ENCODE data around the gene OAS1. TPM values are rescaled to one million over a fixed set of nuclear protein-coding genes. Genes with fewer than 3 reads are reported as not detected.
A peak's percentile ranks its signal among the peaks of the same experiment; 100 is the strongest.
"Not testable (repeated sequence)": the region's sequence is repeated elsewhere in the genome, so short reads cannot be mapped to it uniquely, and the experiment has no call there.

The OAS1 gene
- polyA plus RNA-seq, 1 donor, result 26.9 TPM

DNA sequence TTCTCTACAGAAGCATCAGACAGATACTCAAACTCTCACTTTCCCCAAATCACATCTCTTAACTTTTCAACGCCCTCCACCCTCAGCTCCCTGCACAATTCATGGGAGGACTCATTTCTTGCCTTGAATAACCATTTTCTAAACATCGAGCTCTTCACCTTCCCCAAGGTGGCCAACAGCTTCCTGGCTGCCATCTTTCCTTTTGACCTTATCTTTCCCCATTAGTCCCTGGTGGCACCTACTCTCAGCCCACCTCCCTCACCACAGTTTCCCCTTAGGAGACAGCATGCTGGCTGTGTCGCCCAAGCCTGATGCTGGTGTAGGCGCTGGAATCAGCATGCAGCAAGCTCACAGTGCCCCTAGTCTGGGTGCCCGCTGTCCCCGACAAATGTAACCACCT is 8.4 kb upstream of the OAS1 start:
- Histone ChIP-seq H3K36me3 (ENCODE audit: control insufficient read depth, insufficient read depth, low read length) (no peaks in the 10 kb centered on the region), H3K4me1 (ENCODE audit: control insufficient read depth, insufficient read depth, low read length) (no peaks in the 10 kb centered on the region), H3K27ac (ENCODE audit: low read length) (no peak overlapping the region), H3K27me3 (ENCODE audit: control insufficient read depth, insufficient read depth, low read length) (peaks cover 3% of the 10 kb centered on the region), H3K9me3 (ENCODE audit: control insufficient read depth, low read depth, low read length) (no peaks in the 10 kb centered on the region), H3K4me3 (ENCODE audit: low read length) (no peak overlapping the region)
- no peak for DNase-seq
- 100% methylated on average over 1 of the region's 6 CpGs for WGBS (ENCODE audit: insufficient coverage, low lambda C conversion rate)

DNA sequence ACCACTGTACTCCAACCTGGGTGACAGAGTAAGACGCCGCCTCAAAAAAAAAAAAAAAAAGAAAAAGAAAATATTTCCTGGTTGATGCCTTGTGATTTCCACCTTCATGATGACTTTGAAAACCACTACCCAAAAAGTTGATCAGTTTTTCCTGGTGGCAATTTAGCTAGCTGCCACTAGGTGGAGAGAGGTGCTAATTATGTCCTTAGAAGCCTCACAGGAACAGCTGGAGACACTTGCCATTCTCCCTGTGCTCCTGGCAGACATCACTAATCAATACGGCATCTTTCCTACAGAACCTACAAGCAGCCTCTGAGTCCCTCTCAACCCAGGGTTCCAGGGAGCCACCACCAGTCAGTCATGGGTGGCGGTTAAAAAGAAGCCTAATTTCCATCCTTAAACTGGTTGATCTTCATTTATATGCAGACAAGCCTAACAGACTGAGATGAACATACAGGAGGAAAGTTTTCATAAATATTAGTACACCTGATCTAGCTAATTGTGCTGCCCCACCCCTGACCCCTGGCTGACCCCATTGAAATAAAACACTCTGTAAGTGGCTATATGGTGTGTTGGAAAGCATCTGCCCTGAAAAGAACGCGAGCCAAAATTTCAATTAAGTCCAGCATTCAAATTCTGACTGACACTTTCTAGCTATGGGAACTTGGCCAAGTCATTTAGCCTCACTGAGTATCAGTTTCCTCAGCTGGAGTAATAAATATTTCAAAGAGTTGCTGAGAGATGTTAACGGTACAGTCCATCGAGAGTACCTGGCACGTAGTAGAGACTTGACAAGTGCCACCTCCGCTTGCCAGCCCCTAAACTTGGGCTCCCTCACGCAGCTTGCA is 6.2 kb upstream of the OAS1 start:
- Histone ChIP-seq H3K9me3 (ENCODE audit: control insufficient read depth, low read depth, low read length) (no peaks in the 10 kb centered on the region), H3K27me3 (ENCODE audit: control insufficient read depth, insufficient read depth, low read length) (peaks cover 3% of the 10 kb centered on the region), H3K4me1 (ENCODE audit: control insufficient read depth, insufficient read depth, low read length) (peaks cover 2% of the 10 kb centered on the region), H3K36me3 (ENCODE audit: control insufficient read depth, insufficient read depth, low read length) (no peaks in the 10 kb centered on the region), H3K4me3 (ENCODE audit: low read length) (no peak overlapping the region), H3K27ac (ENCODE audit: low read length) (no peak overlapping the region)
- peak; percentile 17 to 46 for DNase-seq
- no CpG with 5 or more reads among the region's 11 CpGs for WGBS (ENCODE audit: insufficient coverage, low lambda C conversion rate)

DNA sequence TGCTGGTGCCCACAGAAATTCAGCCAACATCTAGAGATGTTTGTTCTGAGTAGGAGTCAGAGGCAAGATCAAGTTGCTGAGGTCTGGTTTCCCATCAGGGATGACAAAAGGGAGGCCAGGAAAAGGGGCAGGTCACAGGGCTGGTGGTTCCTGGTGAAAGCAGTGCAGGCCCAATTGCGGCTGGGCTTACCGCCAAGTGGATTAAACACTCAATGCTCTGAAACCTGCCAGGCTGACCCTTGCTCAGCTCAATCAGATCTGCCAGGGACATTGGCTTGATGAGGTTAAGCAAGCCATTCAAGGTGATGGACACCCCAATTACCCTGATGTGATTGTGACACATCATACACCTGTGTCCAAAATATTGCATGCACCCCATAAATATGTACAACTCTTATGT is 5.5 kb upstream of the OAS1 start:
- DNase-seq, result no peak
- peaks cover 10% of the 10 kb centered on the region for H3K4me1 ChIP-seq (ENCODE audit: control insufficient read depth, insufficient read depth, low read length)
- H3K27ac ChIP-seq (ENCODE audit: low read length), result no peak overlapping the region
- no peak overlapping the region for H3K4me3 ChIP-seq (ENCODE audit: low read length)
- H3K36me3 ChIP-seq (ENCODE audit: control insufficient read depth, insufficient read depth, low read length), result no peaks in the 10 kb centered on the region
- H3K27me3 ChIP-seq (ENCODE audit: control insufficient read depth, insufficient read depth, low read length), result peaks cover 3% of the 10 kb centered on the region
- H3K9me3 ChIP-seq (ENCODE audit: control insufficient read depth, low read depth, low read length), result no peaks in the 10 kb centered on the region
- no CpG with 5 or more reads among the region's 2 CpGs for WGBS (ENCODE audit: insufficient coverage, low lambda C conversion rate)

DNA sequence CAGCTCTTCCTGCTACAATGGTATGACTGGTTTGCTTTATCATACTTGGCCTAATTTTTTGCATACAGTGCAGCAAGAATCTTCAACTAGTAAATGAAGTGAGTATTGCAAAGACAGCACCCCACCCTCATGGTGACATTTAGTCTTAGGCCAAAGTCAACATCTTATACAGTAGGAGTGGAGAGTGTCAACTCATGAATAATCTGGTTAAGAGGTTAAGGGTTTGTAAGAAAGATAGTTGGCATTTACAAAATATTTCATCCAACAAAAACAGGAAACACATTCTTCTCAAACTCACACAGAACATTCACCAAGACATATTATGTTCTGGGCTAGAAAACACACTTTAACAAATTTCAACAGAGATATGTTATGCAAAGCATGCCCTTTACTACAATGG is 2.2 kb upstream of the OAS1 start:
- H3K27me3 ChIP-seq (ENCODE audit: control insufficient read depth, insufficient read depth, low read length), result no peaks in the 10 kb centered on the region
- H3K36me3 ChIP-seq (ENCODE audit: control insufficient read depth, insufficient read depth, low read length), result no peaks in the 10 kb centered on the region
- H3K9me3 ChIP-seq (ENCODE audit: control insufficient read depth, low read depth, low read length), result no peaks in the 10 kb centered on the region
- H3K4me3 ChIP-seq (ENCODE audit: low read length), result no peak overlapping the region
- peak in 1 of 2 donors; percentile 35 for DNase-seq
- no peak overlapping the region for H3K27ac ChIP-seq (ENCODE audit: low read length)
- peaks cover 24% of the 10 kb centered on the region for H3K4me1 ChIP-seq (ENCODE audit: control insufficient read depth, insufficient read depth, low read length)

DNA sequence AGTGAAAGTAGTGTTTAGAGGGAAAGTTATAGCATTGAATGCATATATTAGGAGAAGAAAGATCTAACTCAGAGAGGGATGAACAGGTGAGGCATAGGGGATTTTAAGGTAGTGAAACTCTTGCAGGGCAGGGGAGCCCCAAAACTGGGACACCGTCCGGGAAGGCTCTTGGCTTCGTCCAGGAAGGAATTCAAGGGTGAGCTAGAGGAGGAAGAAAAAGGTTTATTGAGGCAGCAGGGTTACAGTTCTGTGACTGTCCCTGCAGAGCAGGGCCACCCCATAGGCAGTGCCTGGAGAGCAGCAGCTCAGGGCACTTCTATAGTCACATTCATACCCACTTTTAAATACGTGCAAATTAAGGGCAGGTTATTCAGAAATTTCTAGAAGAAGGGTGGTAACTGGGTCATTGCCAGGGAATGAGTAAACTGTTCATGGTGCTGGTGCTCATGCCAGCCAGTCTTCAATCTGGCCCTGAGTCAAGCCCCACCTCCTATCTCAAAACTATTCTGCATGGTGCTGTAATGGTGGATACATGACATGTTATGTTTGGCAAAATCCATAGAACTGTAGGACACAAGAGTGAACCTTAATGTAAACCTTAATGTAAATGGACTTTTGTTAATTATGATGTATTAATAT is 1.2 kb upstream of the OAS1 start:
- peaks cover 24% of the 10 kb centered on the region for H3K4me1 ChIP-seq (ENCODE audit: control insufficient read depth, insufficient read depth, low read length)
- no CpG with 5 or more reads among the region's 4 CpGs for WGBS (ENCODE audit: insufficient coverage, low lambda C conversion rate)
- no peak overlapping the region for H3K4me3 ChIP-seq (ENCODE audit: low read length)
- H3K27me3 ChIP-seq (ENCODE audit: control insufficient read depth, insufficient read depth, low read length), result no peaks in the 10 kb centered on the region
- DNase-seq, result no peak
- no peaks in the 10 kb centered on the region for H3K36me3 ChIP-seq (ENCODE audit: control insufficient read depth, insufficient read depth, low read length)
- H3K9me3 ChIP-seq (ENCODE audit: control insufficient read depth, low read depth, low read length), result no peaks in the 10 kb centered on the region
- peak overlapping the region; percentile 91 for H3K27ac ChIP-seq (ENCODE audit: low read length)

DNA sequence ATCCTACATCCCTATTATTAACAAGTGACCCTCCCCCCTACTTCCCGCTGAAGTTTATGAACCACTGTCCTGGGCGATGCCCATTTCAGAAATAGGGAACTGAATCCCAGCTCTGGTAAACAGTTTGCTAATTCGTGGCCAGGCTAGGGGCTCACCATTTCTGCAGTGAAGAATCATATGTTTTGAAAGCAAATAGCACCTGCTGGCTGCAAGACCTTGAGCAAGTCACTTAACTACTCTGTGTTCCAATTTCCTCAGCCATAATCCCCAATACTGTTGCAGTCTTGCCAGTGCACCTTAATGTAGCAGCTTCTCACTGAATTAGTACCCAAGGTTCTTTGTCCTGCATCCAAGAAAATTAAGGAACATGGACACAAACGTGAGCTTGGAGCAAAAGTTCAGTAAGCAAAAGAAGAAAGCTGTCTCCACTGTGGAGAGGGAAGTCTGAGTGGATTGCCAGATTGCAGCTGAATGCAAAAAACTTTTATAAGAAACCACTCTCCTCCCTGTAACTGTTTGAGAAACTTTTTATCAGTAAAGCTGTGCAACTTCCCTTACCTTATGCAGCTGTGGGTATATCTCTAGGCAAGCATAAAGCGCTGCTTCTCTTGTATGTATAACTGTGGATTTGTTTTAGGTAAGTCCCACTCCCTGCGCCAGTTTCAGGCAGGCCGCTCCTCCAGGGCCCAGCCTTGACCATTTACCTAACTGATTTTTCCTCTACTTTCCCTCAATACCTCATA is 824 bp downstream of the OAS1 start:
- no peak for DNase-seq
- no CpG with 5 or more reads among the region's 7 CpGs for WGBS (ENCODE audit: insufficient coverage, low lambda C conversion rate)
- H3K27me3 ChIP-seq (ENCODE audit: control insufficient read depth, insufficient read depth, low read length), result no peaks in the 10 kb centered on the region
- peaks cover 24% of the 10 kb centered on the region for H3K4me1 ChIP-seq (ENCODE audit: control insufficient read depth, insufficient read depth, low read length)
- no peaks in the 10 kb centered on the region for H3K9me3 ChIP-seq (ENCODE audit: control insufficient read depth, low read depth, low read length)
- peaks cover 2% of the 10 kb centered on the region for H3K36me3 ChIP-seq (ENCODE audit: control insufficient read depth, insufficient read depth, low read length)
- peak overlapping the region; percentile 51 for H3K4me3 ChIP-seq (ENCODE audit: low read length)
- H3K27ac ChIP-seq (ENCODE audit: low read length), result peak overlapping the region; percentile 91

DNA sequence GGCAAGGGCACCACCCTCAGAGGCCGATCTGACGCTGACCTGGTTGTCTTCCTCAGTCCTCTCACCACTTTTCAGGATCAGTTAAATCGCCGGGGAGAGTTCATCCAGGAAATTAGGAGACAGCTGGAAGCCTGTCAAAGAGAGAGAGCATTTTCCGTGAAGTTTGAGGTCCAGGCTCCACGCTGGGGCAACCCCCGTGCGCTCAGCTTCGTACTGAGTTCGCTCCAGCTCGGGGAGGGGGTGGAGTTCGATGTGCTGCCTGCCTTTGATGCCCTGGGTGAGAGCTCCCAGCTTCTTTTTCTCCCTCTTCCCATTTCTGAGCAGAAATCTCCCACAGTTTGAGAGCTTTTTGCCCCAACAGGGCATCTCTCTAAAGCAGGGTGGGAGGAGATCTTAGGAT is 1.8 kb downstream of the OAS1 start:
- peaks cover 24% of the 10 kb centered on the region for H3K4me1 ChIP-seq (ENCODE audit: control insufficient read depth, insufficient read depth, low read length)
- H3K27me3 ChIP-seq (ENCODE audit: control insufficient read depth, insufficient read depth, low read length), result no peaks in the 10 kb centered on the region
- no peak overlapping the region for H3K27ac ChIP-seq (ENCODE audit: low read length)
- H3K36me3 ChIP-seq (ENCODE audit: control insufficient read depth, insufficient read depth, low read length), result peaks cover 2% of the 10 kb centered on the region
- no peaks in the 10 kb centered on the region for H3K9me3 ChIP-seq (ENCODE audit: control insufficient read depth, low read depth, low read length)
- DNase-seq, result no peak
- no peak overlapping the region for H3K4me3 ChIP-seq (ENCODE audit: low read length)
- WGBS (ENCODE audit: insufficient coverage, low lambda C conversion rate), result no CpG with 5 or more reads among the region's 12 CpGs

DNA sequence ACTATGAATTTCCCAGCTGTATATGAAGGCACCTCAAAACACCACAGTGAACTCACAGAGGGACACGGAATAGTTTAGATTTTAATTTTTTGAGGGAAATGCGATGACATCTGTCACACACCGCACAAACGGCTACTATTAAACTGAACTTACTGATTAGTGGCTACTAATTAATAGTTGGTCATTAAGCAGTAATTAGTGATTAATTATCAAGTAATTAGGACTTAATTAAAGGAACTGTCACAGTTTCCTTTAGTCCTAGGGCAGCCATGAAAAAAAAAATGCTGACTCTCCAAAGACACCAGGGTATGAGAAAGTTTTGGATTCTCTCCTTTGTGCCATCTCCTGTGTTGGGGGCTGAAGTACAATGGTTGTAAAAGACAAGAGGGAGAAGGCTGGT is 2.9 kb downstream of the OAS1 start:
- WGBS (ENCODE audit: insufficient coverage, low lambda C conversion rate), result 93% methylated on average over 3 of the region's 4 CpGs

DNA sequence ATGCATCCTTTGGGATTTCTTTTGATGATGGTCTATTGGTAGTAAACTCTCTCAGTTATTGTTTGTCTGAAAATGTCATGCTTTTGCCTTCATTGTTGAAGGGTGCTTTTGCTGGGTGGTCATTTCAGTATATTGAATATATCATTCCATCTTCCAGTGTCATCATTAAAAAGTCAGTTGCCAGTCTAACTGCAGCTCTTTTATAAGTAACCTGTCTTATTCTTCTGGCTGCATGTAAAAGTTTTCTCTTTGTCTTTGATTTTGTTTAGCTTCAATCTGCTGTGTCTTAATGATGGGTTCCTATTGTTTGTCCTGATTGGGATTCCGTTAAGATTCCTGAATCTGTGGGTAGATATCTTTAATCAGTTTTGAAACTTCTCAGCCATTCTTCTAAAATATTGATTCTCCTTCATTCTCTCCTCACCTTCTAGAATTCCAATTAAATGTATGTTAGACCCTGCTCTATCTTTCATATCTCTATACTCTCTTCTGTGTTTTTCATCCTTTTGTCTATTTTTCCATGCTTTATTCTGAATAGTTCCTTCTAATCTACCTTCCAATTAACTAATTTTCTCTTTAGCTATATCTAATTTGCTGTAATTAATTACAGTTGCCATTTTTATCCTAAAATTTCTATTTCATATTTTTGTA is 6.4 kb downstream of the OAS1 start:
- no peak overlapping the region for H3K4me3 ChIP-seq (ENCODE audit: low read length)
- peaks cover 13% of the 10 kb centered on the region for H3K36me3 ChIP-seq (ENCODE audit: control insufficient read depth, insufficient read depth, low read length)
- no peak for DNase-seq
- no peak overlapping the region for H3K27ac ChIP-seq (ENCODE audit: low read length)
- no peaks in the 10 kb centered on the region for H3K4me1 ChIP-seq (ENCODE audit: control insufficient read depth, insufficient read depth, low read length)
- H3K9me3 ChIP-seq (ENCODE audit: control insufficient read depth, low read depth, low read length), result no peaks in the 10 kb centered on the region
- H3K27me3 ChIP-seq (ENCODE audit: control insufficient read depth, insufficient read depth, low read length), result no peaks in the 10 kb centered on the region
- 86% methylated on average over 1 of the region's 1 CpG for WGBS (ENCODE audit: insufficient coverage, low lambda C conversion rate)

More for the DNA sequence above, 2.9 kb downstream of the OAS1 start:
- no peaks in the 10 kb centered on the region for H3K9me3 ChIP-seq (ENCODE audit: control insufficient read depth, low read depth, low read length)
- H3K27me3 ChIP-seq (ENCODE audit: control insufficient read depth, insufficient read depth, low read length), result no peaks in the 10 kb centered on the region
- H3K4me3 ChIP-seq (ENCODE audit: low read length), result no peak overlapping the region
- DNase-seq, result no peak
- H3K36me3 ChIP-seq (ENCODE audit: control insufficient read depth, insufficient read depth, low read length), result peaks cover 2% of the 10 kb centered on the region
- no peak overlapping the region for H3K27ac ChIP-seq (ENCODE audit: low read length)
- H3K4me1 ChIP-seq (ENCODE audit: control insufficient read depth, insufficient read depth, low read length), result peaks cover 24% of the 10 kb centered on the region

DNA sequence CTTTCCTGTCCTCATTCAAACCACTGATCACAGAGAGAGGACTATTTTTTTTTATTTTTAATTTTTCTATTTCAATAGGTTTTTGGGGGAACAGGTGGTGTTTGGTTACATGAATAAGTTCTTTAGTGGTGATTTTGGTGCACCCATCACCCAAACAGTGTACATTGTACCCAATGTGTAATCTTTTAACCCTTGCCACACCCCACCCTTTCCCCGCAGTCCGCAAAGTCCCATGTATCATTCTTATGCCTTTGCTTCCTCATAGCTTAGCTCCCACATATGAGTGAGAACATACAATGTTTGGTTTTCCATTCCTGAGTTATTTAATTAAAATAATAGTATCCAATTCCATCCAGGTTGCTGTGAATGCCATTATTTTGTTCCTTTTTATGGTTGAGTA is 7.1 kb downstream of the OAS1 start:
- H3K4me3 ChIP-seq (ENCODE audit: low read length); H3K27ac ChIP-seq (ENCODE audit: low read length); H3K27me3 ChIP-seq (ENCODE audit: control insufficient read depth, insufficient read depth, low read length); H3K9me3 ChIP-seq (ENCODE audit: control insufficient read depth, low read depth, low read length); H3K4me1 ChIP-seq (ENCODE audit: control insufficient read depth, insufficient read depth, low read length); DNase-seq: not testable (repeated sequence)
- no CpG with 5 or more reads among the region's 2 CpGs for WGBS (ENCODE audit: insufficient coverage, low lambda C conversion rate)
- peaks cover 20% of the 10 kb centered on the region for H3K36me3 ChIP-seq (ENCODE audit: control insufficient read depth, insufficient read depth, low read length)

Measured in large intestine (tissue), 3 donors.